Stimulated activated CD4-positive, alpha-beta T cell treated with anti-CD3 and anti-CD28 coated beads, Interleukin-15, amount 100 ng/mL, for 1 hour (primary cell): ENCODE data around the gene HOMER1.
A peak's percentile ranks its signal among the peaks of the same experiment; 100 is the strongest.

Source experiments
- DNase-seq, 2 donors: peaks; one replicate each; pipeline ENCODE4 v3.0.0-alpha.2; 2020; ENCODE audit warnings: low read depth in 1 of 2, low spot score in 1 of 2

HOMER1 gene

GRCh38 chr5:79513704-79514390 is at the start of gene HOMER1:
HOMER1 (minus strand) TSS chr5:79514134; CDS start chr5:79512774, 1,360 bp downstream.
- peak; percentile 39 to 68 for DNase-seq

- DNase-seq = no peak
These were observed 49.3 kb upstream of the HOMER1 start for GRCh38 chr5:79563247-79563590.

- no peak for DNase-seq
These were observed 48.7 kb upstream of the HOMER1 start for GRCh38 chr5:79562351-79563246.

- DNase-seq = no peak
These were observed 47.6 kb upstream of the HOMER1 start for GRCh38 chr5:79561525-79561893.

- DNase-seq = no peak
These were observed 47.0 kb upstream of the HOMER1 start for GRCh38 chr5:79560771-79561524.

- DNase-seq = no peak
These were observed 41.5 kb upstream of the HOMER1 start for GRCh38 chr5:79555418-79555817.

- DNase-seq = no peak
These were observed 39.0 kb upstream of the HOMER1 start for GRCh38 chr5:79552984-79553383.

- no peak for DNase-seq
These were observed 34.0 kb upstream of the HOMER1 start for GRCh38 chr5:79547982-79548381.

GRCh38 chr5:79547429-79547822 is 33.5 kb upstream of the HOMER1 start:
- no peak for DNase-seq

- no peak for DNase-seq
These were observed 33.0 kb upstream of the HOMER1 start for GRCh38 chr5:79546782-79547428.

- DNase-seq = no peak
These were observed 30.2 kb upstream of the HOMER1 start for GRCh38 chr5:79544131-79544530.

- DNase-seq = no peak
These were observed 27.0 kb upstream of the HOMER1 start for GRCh38 chr5:79540939-79541338.

- DNase-seq = no peak
These were observed 22.4 kb upstream of the HOMER1 start for GRCh38 chr5:79536193-79536906.

- DNase-seq = no peak
These were observed 21.7 kb upstream of the HOMER1 start for GRCh38 chr5:79535477-79536192.

- DNase-seq = no peak
These were observed 15.2 kb upstream of the HOMER1 start for GRCh38 chr5:79529110-79529509.

GRCh38 chr5:79527431-79527830 is 13.5 kb upstream of the HOMER1 start:
- DNase-seq = no peak

- no peak for DNase-seq
These were observed 13.0 kb upstream of the HOMER1 start for GRCh38 chr5:79526928-79527327.

GRCh38 chr5:79526493-79526892 is 12.6 kb upstream of the HOMER1 start:
- DNase-seq = no peak

GRCh38 chr5:79521156-79521555 is 7.2 kb upstream of the HOMER1 start:
- DNase-seq = no peak

- no peak for DNase-seq
These were observed 4.8 kb upstream of the HOMER1 start for GRCh38 chr5:79518718-79519117.
